NCI-H2107 treated with DMSO at 0.1 percent for 48 hours (cell line): ENCODE measurements around the gene MACC1.

Experiments
- DNase-seq: peaks from one replicate; lab custom pipeline; 2025; ENCODE audit not compliant: unreplicated experiment; lab: John Stamatoyannopoulos, UW

MACC1 gene

GRCh38 chr7:20232848-20233247 is 15.7 kb upstream of the MACC1 start:
- no peak for DNase-seq

DNA sequence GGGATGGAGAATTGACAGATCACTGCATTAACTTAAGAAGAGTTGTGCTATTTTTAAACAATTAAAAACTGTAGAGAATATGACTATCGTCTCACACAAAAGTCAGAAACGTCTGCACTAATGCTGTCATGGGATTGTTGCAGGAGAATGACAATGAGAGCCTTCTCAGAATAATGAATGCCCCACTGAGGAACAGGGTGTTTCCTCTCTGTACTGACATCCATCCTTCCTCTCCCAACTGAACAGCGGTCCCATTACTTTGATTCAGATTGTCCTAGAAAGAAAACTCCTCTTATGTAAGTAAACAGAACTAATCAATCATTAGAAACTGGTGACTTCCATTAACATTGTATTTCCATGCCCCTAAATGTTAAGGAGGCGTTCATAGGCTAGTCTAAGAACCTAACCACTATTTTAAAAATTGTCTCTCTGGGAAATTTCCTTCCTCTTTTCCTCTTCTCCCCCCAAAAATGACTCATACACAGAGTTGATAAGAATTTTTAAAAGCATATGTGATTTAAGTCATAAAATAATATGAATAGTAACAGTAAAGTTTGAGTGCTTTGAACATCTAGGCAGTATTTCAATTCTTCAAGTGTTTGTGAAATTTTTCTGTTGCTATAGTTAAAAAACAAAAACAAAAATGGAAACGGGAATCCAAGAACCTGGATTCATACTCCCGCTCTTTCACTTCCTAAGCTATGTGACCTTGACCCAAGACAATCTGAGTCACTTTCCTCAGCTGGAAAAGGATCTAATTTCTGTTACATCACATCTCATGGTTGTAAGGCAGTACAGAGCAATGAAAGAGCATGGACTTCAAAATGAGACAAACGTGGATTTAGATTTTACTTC is 12.7 kb upstream of the MACC1 start:
- no peak for DNase-seq

DNA sequence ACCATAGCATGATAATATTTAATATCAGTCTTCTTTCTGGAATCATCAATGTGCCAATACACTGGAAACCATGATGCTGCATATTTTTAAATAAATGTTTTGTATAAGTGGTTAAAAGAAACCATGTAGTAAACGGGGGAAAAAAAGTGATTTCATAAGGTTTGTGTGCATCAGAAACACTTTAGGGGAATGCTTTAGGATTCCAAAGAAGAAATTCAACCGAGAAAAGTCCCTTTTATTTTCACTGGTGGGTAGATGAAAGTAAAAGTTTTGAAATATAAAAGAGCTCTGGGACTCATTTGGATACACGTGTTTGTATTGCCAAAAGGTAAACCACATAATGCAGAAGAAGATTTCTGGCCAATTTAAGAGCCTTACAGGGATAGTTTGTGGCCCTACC is 11.9 kb upstream of the MACC1 start:
- no peak for DNase-seq

DNA sequence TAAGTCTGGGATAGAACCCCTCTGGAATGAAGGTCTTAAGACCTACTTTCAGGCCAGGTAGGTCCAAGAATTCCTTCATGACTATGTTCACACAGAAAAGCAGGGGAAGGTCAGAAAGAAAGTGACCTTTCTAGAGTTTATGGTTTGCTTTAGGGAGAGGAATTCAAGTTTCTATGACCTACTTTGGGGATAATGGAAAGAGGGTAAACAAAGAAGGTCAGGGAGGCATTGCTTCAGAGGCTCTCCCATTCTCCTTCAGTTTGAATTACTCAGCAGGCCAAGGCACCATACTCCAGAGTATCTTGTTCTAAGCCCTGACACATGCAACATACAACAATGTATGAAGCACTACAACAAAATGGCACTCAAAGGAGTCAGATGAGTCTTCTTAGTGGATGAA is 11.5 kb upstream of the MACC1 start:
- no peak for DNase-seq

DNA sequence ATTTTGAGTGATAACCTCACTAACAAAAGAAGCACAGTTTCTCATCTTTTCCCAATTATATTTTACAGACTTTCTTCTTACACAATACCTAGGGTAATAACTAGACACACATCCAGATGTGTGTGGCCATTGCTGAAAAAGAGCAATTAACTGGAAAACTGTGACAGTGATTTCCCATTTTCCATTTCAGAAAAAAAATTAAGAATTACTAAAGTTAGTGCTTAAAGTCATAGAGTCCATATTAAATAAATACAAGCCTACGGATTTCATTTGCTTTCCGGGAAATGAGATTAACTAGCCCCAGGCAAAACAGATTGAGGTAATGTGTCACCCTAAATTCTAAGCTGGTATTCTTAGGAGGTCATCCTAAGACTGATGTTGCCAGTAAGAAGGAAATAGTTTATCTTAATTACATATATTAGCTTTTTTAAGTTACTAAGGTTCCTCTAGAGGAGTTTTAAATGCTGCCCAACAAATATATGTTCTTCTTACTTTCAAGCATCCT is 10.2 kb upstream of the MACC1 start:
- DNase-seq: no peak

GRCh38 chr7:20226860-20227259 is 9.7 kb upstream of the MACC1 start:
- no peak for DNase-seq

DNA sequence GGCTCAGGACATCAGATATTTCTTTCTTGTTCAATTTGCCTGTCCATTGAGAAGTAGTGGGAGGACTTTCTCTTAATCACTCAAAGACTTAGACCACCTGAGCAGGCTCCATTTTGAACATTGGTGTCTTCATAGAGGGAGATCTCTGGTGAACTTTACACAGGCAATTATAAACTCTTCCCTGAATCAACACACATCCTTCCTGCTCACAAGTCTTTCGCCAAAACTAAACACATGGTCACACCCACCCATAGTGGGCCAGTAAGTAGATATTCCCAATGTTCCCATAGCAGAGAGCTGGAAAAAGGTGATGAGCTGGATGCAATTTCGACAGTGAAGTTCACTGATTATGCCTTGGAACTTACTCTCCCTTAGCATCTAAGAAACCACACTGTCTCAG is 8.2 kb upstream of the MACC1 start:
- DNase-seq: no peak

- no peak for DNase-seq
Measured at GRCh38 chr7:20224025-20224424, 6.8 kb upstream of the MACC1 start.

DNA sequence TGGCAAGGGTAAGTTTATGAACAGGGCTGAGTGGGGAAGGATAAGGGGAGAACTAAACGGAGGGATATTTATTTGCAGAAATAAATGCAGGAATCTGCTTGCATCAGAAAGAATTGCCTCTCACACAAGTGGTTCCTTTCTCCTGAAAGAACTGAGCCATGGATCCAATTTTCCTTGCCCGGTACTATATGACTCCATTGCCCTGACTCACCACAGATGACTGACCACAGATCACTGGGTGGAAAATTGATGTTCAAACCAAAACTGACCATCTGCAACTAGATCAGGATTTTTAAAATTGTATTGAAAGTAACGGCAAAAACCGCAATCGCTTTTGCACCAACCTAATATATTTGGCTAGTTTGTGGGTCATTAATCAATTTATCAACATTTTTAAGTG is 6.2 kb upstream of the MACC1 start:
- DNase-seq: no peak

- DNase-seq: no peak
Measured at GRCh38 chr7:20222219-20222828, 5.1 kb upstream of the MACC1 start.

DNA sequence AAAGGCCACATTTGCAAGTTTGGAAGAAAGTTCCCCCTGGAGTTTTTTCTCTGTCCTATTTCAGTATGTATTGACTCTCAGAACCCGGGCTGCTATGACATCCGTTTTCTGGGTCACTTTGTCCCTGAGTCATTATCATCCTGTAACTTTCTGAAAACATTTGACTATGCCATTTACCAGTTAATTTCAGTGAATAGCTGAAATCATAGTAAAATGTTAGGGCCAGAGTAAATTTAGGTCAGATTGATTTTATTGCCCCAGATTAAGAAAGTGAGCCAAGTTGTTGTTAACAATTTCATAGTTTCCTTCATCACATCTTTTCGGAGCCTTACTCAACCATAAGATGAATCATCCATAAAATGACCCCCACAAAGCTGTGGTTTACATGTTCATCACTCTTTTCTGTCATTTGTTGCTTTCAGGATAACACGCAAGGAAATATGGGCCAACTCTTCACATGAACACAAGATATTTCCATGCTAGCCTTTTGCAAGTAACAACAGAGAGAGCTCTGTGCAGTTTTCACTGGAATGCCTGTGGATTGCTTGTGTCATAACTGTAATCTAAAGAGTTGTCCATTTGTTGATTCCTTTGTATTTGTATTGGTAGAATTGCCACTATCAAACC is 3.9 kb upstream of the MACC1 start:
- no peak for DNase-seq

DNA sequence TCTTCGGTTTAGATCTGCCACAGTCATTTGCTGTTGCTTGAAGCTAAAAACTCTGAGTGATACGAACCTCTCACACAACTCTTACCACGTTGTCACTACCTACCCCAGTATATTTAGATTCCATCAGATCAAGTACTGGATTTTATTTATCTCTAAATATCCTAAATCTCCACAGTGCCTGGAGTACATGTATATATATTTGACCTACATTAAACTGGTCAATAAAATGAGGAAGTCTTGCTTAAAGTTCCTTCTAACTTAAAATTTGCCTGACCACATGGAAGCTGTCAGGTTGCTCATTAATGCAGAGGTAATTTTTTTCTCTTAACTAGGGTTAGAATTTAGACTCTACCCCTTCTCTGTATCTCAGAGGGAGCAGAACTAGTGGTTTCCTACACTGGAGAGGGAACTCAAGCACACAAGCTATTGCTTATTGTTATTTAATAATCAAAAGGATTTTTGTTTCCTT is 3.1 kb upstream of the MACC1 start:
- no peak for DNase-seq

DNA sequence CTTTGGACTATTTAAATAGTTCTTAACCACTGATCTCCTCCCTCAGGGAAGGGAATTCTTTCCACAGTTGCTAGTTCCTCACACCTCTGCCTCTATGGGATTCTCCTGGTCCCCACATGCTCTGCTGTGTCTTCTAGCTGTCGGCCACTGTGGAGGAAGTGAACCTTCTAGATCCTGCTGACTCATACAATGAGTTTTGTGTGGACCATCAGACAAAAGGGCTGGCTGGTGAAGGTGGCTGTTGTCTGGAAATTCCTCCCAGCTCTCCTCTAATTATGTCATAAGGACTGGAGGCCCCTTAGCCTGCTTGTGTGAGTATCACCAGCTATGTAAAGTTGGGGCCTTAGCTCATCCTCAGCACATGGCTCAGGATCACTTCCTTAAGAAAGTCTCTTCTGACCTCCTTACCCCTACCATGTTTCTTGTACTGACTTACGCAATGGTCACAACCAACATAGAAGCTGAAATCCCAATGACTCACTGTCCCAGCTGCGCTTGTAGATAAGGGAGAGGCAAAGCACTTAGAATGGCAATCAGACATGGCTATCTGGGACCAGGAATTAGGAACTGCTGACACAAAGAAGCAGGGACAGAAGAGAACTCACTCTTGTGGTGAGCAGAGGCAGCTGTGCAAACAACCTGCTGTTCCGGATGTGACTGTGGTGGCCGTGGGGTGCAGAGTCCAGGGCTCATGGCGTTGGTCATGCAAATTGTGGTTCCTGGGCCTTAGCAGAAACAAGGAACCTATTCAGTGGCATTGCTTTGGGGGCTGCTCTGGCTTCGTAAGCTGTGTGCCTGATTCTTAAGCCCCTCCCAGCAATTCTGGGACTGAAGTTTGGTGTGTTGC is 2.5 kb upstream of the MACC1 start:
- DNase-seq: peak; percentile 92

GRCh38 chr7:20219062-20219445 is 1.9 kb upstream of the MACC1 start:
- no peak for DNase-seq

GRCh38 chr7:20218279-20218678 is 1.1 kb upstream of the MACC1 start:
- no peak for DNase-seq

- DNase-seq: no peak
Measured at GRCh38 chr7:20216406-20217036, 663 bp downstream of the MACC1 start.

DNA sequence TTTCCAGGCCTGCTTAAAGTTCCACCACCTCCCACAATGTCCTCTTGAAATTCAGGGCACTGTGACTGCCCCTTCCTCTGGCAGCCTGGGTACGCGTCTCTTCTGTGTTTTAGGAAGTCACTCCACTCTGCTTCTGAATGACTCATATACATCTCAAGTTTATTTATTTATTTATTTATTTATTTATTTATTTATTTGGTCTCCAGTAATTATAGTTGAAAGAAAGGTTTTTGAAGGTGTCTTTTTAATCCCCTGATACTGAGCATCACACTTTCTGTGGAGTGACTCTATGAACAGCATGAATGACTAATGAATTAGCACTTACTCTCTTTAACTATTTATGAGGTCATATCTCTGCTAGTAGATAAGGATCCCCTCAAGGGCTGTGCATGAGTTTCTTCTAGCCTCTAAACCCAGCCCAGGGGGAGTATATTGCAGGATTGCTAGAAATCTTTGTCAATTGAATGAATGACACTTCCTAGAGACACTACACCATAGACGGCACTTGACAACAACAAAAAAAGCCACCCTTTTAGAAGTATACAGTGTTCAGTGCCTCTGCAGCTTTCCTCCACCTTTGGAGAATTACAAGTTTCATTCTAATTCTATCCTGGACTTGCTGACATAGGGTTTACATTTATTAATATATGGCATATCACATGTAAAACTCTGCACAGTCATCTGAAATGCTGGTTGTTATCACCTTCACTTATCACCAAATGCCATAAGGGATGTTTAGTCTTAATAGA is 2.1 kb downstream of the MACC1 start:
- no peak for DNase-seq

DNA sequence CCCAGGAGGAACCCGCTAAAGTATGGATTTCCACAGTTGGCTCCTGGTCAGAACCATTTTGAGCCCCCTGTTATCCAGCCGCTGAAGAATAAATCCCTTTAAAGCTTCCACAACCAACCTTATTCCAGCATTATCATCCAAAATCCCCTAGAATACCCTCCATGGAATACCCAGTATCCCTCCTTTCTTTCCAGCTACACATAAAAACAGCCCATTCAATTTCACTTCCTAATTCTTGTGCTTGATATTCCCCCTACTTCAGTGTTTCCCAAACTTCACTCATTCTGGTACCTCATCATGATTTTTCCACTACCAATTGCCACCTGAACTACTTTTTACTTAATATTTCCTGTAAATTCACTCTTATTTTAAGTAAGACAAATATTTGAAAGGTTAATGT is 3.1 kb downstream of the MACC1 start:
- DNase-seq: no peak

- no peak for DNase-seq
Measured at GRCh38 chr7:20213378-20213777, 3.8 kb downstream of the MACC1 start.

DNA sequence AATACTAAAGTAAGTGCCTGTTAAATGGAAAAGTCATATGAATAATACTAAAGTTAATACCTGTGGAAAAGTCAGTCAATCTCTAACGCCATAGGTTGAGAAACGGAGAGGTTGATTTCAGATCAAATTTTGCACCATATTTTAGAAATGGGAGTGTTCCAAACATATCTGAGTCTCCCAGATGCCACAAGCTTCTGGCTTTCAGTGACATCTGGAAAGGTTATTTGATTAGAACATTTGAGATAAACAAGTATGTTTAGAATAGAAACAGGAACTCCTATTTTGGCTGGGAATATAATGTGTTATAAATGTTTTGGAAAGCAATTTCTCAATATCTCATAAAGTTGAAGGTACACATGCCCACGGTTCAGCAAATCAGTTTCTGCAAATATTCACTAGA is 5.8 kb downstream of the MACC1 start:
- no peak for DNase-seq
